ENCODE measurements around the gene MANBA. TPM values are rescaled to one million over a fixed set of nuclear protein-coding genes. Genes with fewer than 3 reads are reported as not detected.
"Not testable (repeated sequence)": the region's sequence is repeated elsewhere in the genome, so short reads cannot be mapped to it uniquely, and the experiment has no call there.

Gene MANBA
- total and polyA plus RNA-seq, 7 experiments from 2014 or later: 15.7 to 56.4 (median 26.0) TPM

DNA sequence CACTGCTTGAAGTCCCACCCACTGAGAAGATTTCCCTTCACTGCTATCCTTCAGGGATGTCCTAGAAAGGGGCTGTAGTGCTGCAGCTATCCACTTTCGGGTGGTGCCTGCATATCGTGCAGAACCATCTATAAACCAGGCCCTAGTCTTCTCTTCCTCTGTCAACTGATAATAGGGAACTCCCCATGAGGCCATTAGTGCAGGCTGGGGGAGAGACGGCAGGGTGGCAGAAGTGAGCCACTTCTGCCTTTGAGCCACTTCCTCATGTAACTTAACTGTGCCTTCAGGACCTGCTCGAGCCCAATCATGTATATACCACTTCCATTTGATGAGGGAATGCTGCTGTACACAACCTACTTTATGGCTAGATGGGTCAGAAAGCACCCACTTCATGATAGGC lies 17.4 kb downstream of the MANBA start:
- H3K27me3 ChIP-seq (ENCODE audit: control insufficient read depth in 2 of 2, insufficient read depth in 2 of 2, low read length in 2 of 2); H3K4me3 Mint-ChIP-seq; H3K4me3 ChIP-seq (ENCODE audit: low read length); H3K27me3 Mint-ChIP-seq; CTCF ChIA-PET; DNase-seq; H3K27ac Mint-ChIP-seq; H3K9me3 ChIP-seq (ENCODE audit: control insufficient read depth in 2 of 3, low read length in 3 of 3); H3K36me3 ChIP-seq (ENCODE audit: control insufficient read depth in 2 of 3, insufficient read depth in 3 of 3, low read length in 3 of 3); POLR2A ChIA-PET; H3K27ac ChIP-seq (ENCODE audit: low read depth, low read length); H3K4me1 ChIP-seq (ENCODE audit: control insufficient read depth in 2 of 2, insufficient read depth in 2 of 2, low read length in 2 of 2): not testable (repeated sequence)
- peaks cover 17 to 81% (median 64%) of the 10 kb centered on the region in 5 donors for H3K36me3 Mint-ChIP-seq
- H3K9me3 Mint-ChIP-seq: peaks cover 3 to 42% (median 22%) of the 10 kb centered on the region in 11 donors
- peak; percentile 87 for ATAC-seq
- H3K4me1 Mint-ChIP-seq: peaks cover 8 to 28% (median 22%) of the 10 kb centered on the region in 7 donors
- intact Hi-C loops (cut with micrococcal nuclease): loop anchor here in 1 of 2 donors (2.0 kb wide), 1 partner anchor 17 kb away; the partner anchor contains the start of gene MANBA

DNA sequence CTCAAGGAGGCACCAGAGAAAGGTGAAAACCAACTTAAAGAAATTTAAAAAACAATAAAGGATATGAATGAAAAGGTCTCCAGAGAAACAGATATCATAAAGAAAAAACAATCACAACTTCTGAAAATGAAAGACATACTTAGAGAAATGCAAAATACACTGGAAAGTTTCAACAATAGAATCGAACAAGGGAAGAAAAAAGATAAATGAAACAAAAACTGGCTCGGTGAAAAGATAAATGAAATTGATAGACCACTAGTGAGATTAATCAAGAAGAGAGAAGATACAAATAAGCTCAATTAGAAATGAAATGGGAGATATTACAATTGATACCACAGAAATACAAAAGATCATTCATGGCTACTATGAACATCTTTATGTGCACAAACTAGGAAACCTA lies 22.0 kb downstream of the MANBA start:
- H3K27me3 ChIP-seq (ENCODE audit: control insufficient read depth in 2 of 2, insufficient read depth in 2 of 2, low read length in 2 of 2); intact Hi-C loops (cut with micrococcal nuclease); DNase-seq; H3K4me1 ChIP-seq (ENCODE audit: control insufficient read depth in 2 of 2, insufficient read depth in 2 of 2, low read length in 2 of 2); H3K27ac ChIP-seq (ENCODE audit: low read depth, low read length); ATAC-seq; H3K4me3 ChIP-seq (ENCODE audit: low read length); H3K27me3 Mint-ChIP-seq; H3K27ac Mint-ChIP-seq; H3K4me3 Mint-ChIP-seq; H3K9me3 ChIP-seq (ENCODE audit: control insufficient read depth in 2 of 3, low read length in 3 of 3); H3K36me3 ChIP-seq (ENCODE audit: control insufficient read depth in 2 of 3, insufficient read depth in 3 of 3, low read length in 3 of 3): not testable (repeated sequence)
- peaks cover 2 to 44% (median 21%) of the 10 kb centered on the region in 11 donors for H3K9me3 Mint-ChIP-seq
- peaks cover 22 to 54% (median 45%) of the 10 kb centered on the region in 7 donors for H3K4me1 Mint-ChIP-seq
- peaks cover 15 to 80% (median 52%) of the 10 kb centered on the region in 5 donors for H3K36me3 Mint-ChIP-seq
- POLR2A ChIA-PET: interaction anchor here (1.3 kb wide), 1 partner anchor 22 kb away, joined by 3 read pairs; the partner anchor contains the start of gene MANBA
- CTCF ChIA-PET: interaction anchor here (0.6 kb wide), 1 partner anchor 18 kb away, joined by 3 read pairs; no protein-coding TSS in a partner anchor

DNA sequence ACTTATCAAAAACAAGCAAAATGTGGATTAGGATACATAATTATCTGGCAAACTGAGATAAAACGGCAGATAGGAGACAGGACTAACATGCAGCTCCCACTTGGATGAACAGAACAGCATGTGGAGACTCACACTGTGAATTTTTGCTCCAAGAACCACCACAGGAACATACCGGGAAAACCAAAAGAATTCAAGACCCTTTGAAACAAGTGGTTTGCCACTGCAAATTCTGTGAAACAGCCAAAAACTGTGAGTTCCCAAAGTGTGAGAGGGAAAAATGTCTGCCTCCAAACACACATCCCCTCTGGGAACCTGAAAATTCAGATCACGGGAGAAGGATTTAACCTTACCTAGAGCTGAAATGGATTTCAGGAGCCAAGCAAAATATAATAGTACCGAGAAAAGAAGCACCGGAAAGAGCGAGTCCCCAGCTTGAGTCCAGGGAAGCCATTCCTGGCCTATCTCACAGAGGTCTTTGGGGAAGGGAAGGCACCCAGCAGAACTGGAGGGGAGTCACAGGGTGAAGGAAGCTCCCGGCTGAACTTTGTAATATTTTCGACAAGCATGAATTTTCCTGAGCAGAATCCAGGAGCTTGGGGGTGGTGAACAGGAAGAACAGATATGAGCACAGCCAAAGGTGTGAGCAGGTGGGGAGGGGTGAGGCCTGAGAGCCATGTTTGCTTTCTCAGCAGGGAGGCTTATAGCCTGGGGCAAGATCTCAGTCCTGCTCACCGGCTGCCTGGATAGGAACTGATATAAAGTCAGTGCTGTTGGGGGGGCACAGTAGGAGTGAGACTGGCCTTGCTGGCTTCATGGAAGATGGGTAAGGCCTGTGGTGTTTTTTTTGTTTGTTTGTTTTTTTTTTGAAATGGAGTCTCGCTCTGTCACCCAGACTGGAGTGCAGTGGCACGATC lies 23.9 kb downstream of the MANBA start:
- H3K4me1 Mint-ChIP-seq: peaks cover 16 to 58% (median 38%) of the 10 kb centered on the region in 7 donors
- H3K36me3 Mint-ChIP-seq: peaks cover 17 to 81% (median 53%) of the 10 kb centered on the region in 5 donors
- POLR2A ChIA-PET: interaction anchor here (1.1 kb wide), 1 partner anchor 132 kb away, joined by 4 read pairs; the partner anchor contains the start of gene CISD2

DNA sequence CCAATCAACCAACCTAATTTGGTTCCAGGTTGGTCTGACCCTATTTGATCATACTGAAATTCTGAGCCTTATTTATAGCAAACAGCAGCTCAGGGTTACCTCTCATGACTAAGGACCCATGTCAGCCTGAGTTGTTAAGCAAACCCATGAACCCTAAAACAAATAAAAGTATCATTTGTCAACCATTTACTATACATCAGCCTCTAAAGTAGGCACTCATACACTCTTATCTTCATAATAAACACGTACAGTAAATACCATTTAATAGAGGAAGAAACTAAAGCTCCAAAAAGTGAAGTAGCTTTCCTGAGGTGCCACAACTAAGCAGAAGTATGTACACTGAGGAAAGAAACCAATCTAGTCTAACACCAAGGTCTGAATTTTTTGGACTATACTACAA lies 25.2 kb downstream of the MANBA start:
- no peak overlapping the region for H3K27ac ChIP-seq (ENCODE audit: low read depth, low read length)
- ChIA-PET POLR2A (interaction anchor here (1.0 to 1.1 kb wide), 2 partner anchors 133 to 160 kb away, joined by 3 to 4 read pairs; partner anchors contain the start of gene CISD2), CTCF (interaction anchor here (0.5 kb wide), 1 partner anchor 298 kb away, joined by 3 read pairs; no protein-coding TSS in a partner anchor)
- no peaks in the 10 kb centered on the region for H3K27me3 ChIP-seq (ENCODE audit: control insufficient read depth in 2 of 2, insufficient read depth in 2 of 2, low read length in 2 of 2)
- intact Hi-C loops (cut with micrococcal nuclease): no loop called here
- Mint-ChIP-seq H3K4me1 (peaks cover 15 to 50% (median 32%) of the 10 kb centered on the region in 7 donors), H3K36me3 (peaks cover 17 to 81% (median 57%) of the 10 kb centered on the region in 5 donors), H3K4me3 (no peak overlapping the region), H3K9me3 (peaks cover 5 to 47% (median 20%) of the 10 kb centered on the region in 11 donors), H3K27me3 (no peaks in the 10 kb centered on the region), H3K27ac (no peak overlapping the region)
- peak; percentile 16 for ATAC-seq
- no peak overlapping the region for H3K4me3 ChIP-seq (ENCODE audit: low read length)
- peaks cover 0 to 14% (median 0%) of the 10 kb centered on the region in 3 experiments for H3K9me3 ChIP-seq (ENCODE audit: control insufficient read depth in 2 of 3, low read length in 3 of 3)
- DNase-seq: no peak
- H3K36me3 ChIP-seq (ENCODE audit: control insufficient read depth in 2 of 3, insufficient read depth in 3 of 3, low read length in 3 of 3): peaks cover 0 to 7% (median 0%) of the 10 kb centered on the region in 3 experiments
- H3K4me1 ChIP-seq (ENCODE audit: control insufficient read depth in 2 of 2, insufficient read depth in 2 of 2, low read length in 2 of 2): no peaks in the 10 kb centered on the region

More for the DNA sequence above, 23.9 kb downstream of the MANBA start:
- Histone ChIP-seq H3K4me1 (ENCODE audit: control insufficient read depth in 2 of 2, insufficient read depth in 2 of 2, low read length in 2 of 2) (no peaks in the 10 kb centered on the region), H3K36me3 (ENCODE audit: control insufficient read depth in 2 of 3, insufficient read depth in 3 of 3, low read length in 3 of 3) (peaks cover 0 to 5% (median 0%) of the 10 kb centered on the region in 3 experiments), H3K27ac (ENCODE audit: low read depth, low read length) (no peak overlapping the region), H3K4me3 (ENCODE audit: low read length) (no peak overlapping the region), H3K9me3 (ENCODE audit: control insufficient read depth in 2 of 3, low read length in 3 of 3) (peaks cover 0 to 2% (median 0%) of the 10 kb centered on the region in 3 experiments), H3K27me3 (ENCODE audit: control insufficient read depth in 2 of 2, insufficient read depth in 2 of 2, low read length in 2 of 2) (no peaks in the 10 kb centered on the region)
- intact Hi-C loops (cut with micrococcal nuclease): no loop called here
- H3K9me3 Mint-ChIP-seq: peaks cover 5 to 42% (median 19%) of the 10 kb centered on the region in 11 donors
- CTCF ChIA-PET: interaction anchor here (0.6 kb wide), 1 partner anchor 260 kb away, joined by 3 read pairs; no protein-coding TSS in a partner anchor
- no peak overlapping the region for H3K4me3 Mint-ChIP-seq
- peak overlapping the region in 1 of 9 donors; percentile 18 for H3K27ac Mint-ChIP-seq
- ATAC-seq: no peak
- no peak for DNase-seq
- H3K27me3 Mint-ChIP-seq: no peaks in the 10 kb centered on the region

DNA sequence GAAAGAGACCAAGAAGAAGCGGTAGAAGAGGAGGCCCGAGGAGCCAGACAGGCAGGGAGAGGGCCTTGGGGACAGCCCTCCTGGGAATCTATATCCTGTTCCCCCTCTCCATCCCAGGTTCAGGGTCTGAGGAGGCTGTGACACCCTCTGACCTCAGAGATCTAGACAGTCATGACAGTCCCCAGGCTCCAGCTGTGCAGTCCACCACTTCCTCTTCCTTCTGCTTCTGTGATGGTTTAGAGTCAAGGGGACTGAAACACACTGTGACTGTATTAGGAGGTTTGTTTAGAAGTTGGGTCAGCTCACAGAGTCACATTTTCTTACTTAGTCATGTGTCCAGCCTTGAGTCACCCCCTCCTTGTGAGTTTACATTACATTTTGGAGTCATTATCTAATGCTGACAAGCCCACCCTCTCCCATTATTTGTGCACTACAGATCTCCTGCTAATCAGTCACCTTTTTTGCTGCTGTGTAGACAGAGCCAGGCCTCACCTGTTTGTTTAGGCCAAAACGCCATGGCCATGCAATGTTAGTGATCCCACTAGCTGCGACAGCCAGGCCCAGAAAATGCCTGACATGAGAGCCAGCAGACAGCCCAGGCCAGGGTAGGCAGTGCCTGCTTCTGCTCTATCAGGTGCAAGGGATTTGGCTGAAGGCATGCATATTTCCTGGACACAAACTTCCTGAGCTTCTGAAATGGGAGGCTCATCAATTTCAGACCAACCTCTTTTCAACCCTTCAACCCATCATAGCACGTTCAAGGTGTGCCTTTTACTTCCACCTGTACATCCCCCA lies 26.0 kb downstream of the MANBA start:
- POLR2A ChIA-PET: interaction anchor here (1.0 kb wide), 1 partner anchor 160 kb away, joined by 3 read pairs; no protein-coding TSS in a partner anchor
- no peaks in the 10 kb centered on the region for H3K4me1 ChIP-seq (ENCODE audit: control insufficient read depth in 2 of 2, insufficient read depth in 2 of 2, low read length in 2 of 2)
- H3K27me3 ChIP-seq (ENCODE audit: control insufficient read depth in 2 of 2, insufficient read depth in 2 of 2, low read length in 2 of 2): no peaks in the 10 kb centered on the region
- Mint-ChIP-seq H3K9me3 (peaks cover 5 to 41% (median 22%) of the 10 kb centered on the region in 11 donors), H3K4me3 (peak overlapping the region in 2 of 10 donors; percentile 13 to 48), H3K4me1 (peaks cover 15 to 49% (median 36%) of the 10 kb centered on the region in 7 donors), H3K36me3 (peaks cover 17 to 81% (median 59%) of the 10 kb centered on the region in 5 donors), H3K27me3 (no peaks in the 10 kb centered on the region), H3K27ac (peak overlapping the region in 3 of 9 donors; percentile 52 to 83 (median 54))
- peaks cover 0 to 17% (median 0%) of the 10 kb centered on the region in 3 experiments for H3K9me3 ChIP-seq (ENCODE audit: control insufficient read depth in 2 of 3, low read length in 3 of 3)
- CTCF ChIA-PET: interaction anchor here (0.5 kb wide), 1 partner anchor 297 kb away, joined by 3 read pairs; no protein-coding TSS in a partner anchor
- DNase-seq (no peak), ATAC-seq (peak; percentile 87)
- H3K4me3 ChIP-seq (ENCODE audit: low read length): no peak overlapping the region
- H3K27ac ChIP-seq (ENCODE audit: low read depth, low read length): no peak overlapping the region
- intact Hi-C loops (cut with micrococcal nuclease): no loop called here
- peaks cover 0 to 10% (median 0%) of the 10 kb centered on the region in 3 experiments for H3K36me3 ChIP-seq (ENCODE audit: control insufficient read depth in 2 of 3, insufficient read depth in 3 of 3, low read length in 3 of 3)

DNA sequence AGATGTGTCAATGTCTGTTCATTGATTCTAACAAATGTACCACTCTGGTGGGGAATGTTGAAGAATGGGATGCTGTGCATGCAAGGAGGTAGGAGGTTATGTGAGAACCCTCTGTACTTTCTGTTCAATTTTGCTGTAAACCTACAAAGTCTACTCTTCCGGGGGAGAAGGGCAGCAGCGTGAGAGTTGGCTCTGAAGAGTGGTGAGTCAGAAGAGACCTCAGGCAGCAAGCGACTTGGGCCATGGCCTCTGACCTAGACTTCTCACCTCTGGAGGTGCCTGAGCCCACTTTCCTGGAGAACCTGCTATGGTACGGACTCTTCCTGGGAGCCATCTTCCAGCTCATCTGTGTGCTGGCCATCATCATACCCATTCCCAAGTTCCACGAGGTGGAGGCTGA lies 26.7 kb downstream of the MANBA start:
- ChIA-PET CTCF (no interaction called here), POLR2A (no interaction called here)
- intact Hi-C loops (cut with micrococcal nuclease): no loop called here
- Mint-ChIP-seq H3K4me3 (no peak overlapping the region), H3K9me3 (peaks cover 5 to 34% (median 18%) of the 10 kb centered on the region in 11 donors), H3K36me3 (peaks cover 22 to 81% (median 58%) of the 10 kb centered on the region in 5 donors), H3K27ac (peak overlapping the region in 3 of 9 donors; percentile 45 to 83 (median 54)), H3K4me1 (peaks cover 15 to 53% (median 43%) of the 10 kb centered on the region in 7 donors), H3K27me3 (no peaks in the 10 kb centered on the region)
- Histone ChIP-seq H3K9me3 (ENCODE audit: control insufficient read depth in 2 of 3, low read length in 3 of 3) (peaks cover 0 to 15% (median 0%) of the 10 kb centered on the region in 3 experiments), H3K27me3 (ENCODE audit: control insufficient read depth in 2 of 2, insufficient read depth in 2 of 2, low read length in 2 of 2) (no peaks in the 10 kb centered on the region), H3K27ac (ENCODE audit: low read depth, low read length) (no peak overlapping the region), H3K4me1 (ENCODE audit: control insufficient read depth in 2 of 2, insufficient read depth in 2 of 2, low read length in 2 of 2) (no peaks in the 10 kb centered on the region), H3K36me3 (ENCODE audit: control insufficient read depth in 2 of 3, insufficient read depth in 3 of 3, low read length in 3 of 3) (peaks cover 0 to 12% (median 0%) of the 10 kb centered on the region in 3 experiments), H3K4me3 (ENCODE audit: low read length) (no peak overlapping the region)
- ATAC-seq (no peak), DNase-seq (no peak)

All from naive thymus-derived CD4-positive, alpha-beta T cell (primary cell).